Astrocyte (in vitro differentiated cells and primary cell): ENCODE results near the gene FOXRED2.

Experiments
- EZH2 ChIP-seq: IDR thresholded peaks from 2 replicates; pipeline ENCODE4 v1.6.1; 2012; ENCODE audit warnings: mild to moderate bottlenecking, low read length, inconsistent platforms; ENCODE audit not compliant: insufficient read depth
- TF ChIP-seq, protein P1 (sequence below): IDR thresholded peaks from 2 replicates; pipeline ENCODE4 v1.5.1; 2011; ENCODE audit warnings: low read depth, mild to moderate bottlenecking, inconsistent platforms, low read length, moderate library complexity; ENCODE audit not compliant: insufficient read depth

DNA sequence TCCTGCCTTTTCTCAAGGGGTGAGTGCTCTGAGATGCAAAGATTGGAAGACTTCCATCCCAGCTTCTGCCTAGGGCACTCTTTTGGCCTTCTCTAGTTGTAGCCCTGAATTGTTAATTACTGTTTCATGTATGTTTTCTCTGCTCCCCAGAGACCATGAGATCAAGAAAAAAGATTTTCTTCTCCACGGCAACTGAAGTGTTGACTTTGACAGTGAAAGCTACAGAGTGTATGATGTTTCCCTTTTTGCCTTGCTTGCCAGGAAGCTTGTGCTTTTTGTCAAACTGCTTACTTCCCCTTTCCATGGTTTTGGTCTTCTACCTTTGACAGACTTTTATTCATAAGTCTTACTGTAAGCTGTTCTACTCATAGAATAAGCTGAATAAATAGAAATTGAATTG is 45.4 kb upstream of the FOXRED2 start:
- TF ChIP-seq, protein P1, sequence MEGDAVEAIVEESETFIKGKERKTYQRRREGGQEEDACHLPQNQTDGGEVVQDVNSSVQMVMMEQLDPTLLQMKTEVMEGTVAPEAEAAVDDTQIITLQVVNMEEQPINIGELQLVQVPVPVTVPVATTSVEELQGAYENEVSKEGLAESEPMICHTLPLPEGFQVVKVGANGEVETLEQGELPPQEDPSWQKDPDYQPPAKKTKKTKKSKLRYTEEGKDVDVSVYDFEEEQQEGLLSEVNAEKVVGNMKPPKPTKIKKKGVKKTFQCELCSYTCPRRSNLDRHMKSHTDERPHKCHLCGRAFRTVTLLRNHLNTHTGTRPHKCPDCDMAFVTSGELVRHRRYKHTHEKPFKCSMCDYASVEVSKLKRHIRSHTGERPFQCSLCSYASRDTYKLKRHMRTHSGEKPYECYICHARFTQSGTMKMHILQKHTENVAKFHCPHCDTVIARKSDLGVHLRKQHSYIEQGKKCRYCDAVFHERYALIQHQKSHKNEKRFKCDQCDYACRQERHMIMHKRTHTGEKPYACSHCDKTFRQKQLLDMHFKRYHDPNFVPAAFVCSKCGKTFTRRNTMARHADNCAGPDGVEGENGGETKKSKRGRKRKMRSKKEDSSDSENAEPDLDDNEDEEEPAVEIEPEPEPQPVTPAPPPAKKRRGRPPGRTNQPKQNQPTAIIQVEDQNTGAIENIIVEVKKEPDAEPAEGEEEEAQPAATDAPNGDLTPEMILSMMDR, result no peak
- TF ChIP-seq EZH2, result no peak
